ENCODE results near the gene MAGEB4.

The MAGEB4 gene

DNA sequence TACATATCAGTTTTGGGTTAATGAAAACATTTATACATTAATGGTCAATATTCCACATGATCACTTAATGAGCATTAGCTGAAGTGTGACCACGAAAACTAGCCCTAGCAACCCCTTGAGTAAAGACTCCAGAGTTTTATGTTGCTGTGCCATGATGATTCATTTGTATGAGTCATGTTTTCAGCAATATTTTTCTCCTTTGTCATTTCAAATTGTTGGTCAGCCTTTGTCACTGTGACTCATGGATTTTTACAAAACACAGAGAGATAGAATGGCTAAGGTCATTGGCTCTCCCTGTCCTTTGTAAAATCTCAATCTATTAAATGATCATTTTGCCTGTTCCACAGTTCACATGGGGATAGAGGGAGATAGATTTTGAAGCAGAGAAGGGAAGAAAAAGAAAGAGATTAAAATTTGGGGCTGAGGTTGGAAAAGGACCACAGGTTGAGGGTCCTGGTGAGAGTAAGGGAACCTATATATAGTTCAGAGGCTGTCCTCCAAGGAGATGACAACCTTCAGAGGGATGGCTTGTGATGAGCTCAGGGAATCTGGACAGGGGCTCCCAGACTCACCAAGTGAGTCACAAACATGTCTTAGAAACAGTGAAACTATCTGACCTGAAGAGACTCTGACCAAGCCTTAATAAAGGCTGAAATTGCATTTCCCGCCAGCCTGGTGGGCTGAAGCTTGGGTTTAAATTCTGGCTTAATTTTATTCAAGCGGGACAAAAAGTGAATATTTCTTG is 41.8 kb downstream of the MAGEB4 start:
- no peak for DNase-seq (ENCODE audit: extremely low read depth in 1 of 2, low read depth in 1 of 2)
